Common myeloid progenitor, CD34-positive (primary cell): ENCODE results near the gene ST8SIA6.
A peak's percentile ranks its signal among the peaks of the same experiment; 100 is the strongest.

Source experiments
- CTCF ChIA-PET: fragments of 350-600 bp; sonication (Branson Sonifier 250); formaldehyde crosslinking; loops from one replicate; lab custom pipeline; 2021; ENCODE audit warnings: antibody characterized with exemption; lab: Charles Lee
- POLR2A ChIA-PET: fragments of 350-600 bp; sonication (Branson Sonifier 250); formaldehyde crosslinking; loops from one replicate; lab custom pipeline; 2021; ENCODE audit warnings: antibody characterized with exemption; lab: Charles Lee
- DNase-seq, 3 donors: peaks; one replicate each; pipeline versions ENCODE4 v3.0.0 to v3.0.0-alpha.2; 2013
- H3K27ac ChIP-seq, 2 experiments: 1 replicate in 1 of 2; 2 replicates in 1 of 2; pipeline ENCODE4 v1.7.0; 2013; ENCODE audit warnings: inconsistent platforms in 2 of 2, low read length in 2 of 2, mild to moderate bottlenecking in 2 of 2, low read depth in 1 of 2, moderate library complexity in 1 of 2; ENCODE audit not compliant: severe bottlenecking in 2 of 2, insufficient read depth in 1 of 2, poor library complexity in 1 of 2
- H3K27me3 ChIP-seq, 5 experiments: replicated peaks in 2 of 5; 1 replicate in 3 of 5; 2 replicates in 2 of 5; pipeline versions ENCODE4 v1.6.1 to v1.7.0; 2013; ENCODE audit warnings: low read length in 4 of 5, mild to moderate bottlenecking in 2 of 5, moderate library complexity in 2 of 5, inconsistent platforms in 1 of 5; ENCODE audit not compliant: insufficient read depth in 5 of 5, control insufficient read depth in 4 of 5
- H3K36me3 ChIP-seq, 4 experiments: 1 replicate in 2 of 4; 2 replicates in 2 of 4; pipeline versions ENCODE4 v1.6.1 to v1.7.0; 2013; ENCODE audit warnings: low read length in 3 of 4, control low read depth in 1 of 4, mild to moderate bottlenecking in 1 of 4; ENCODE audit not compliant: control insufficient read depth in 4 of 4, insufficient read depth in 4 of 4
- H3K4me1 ChIP-seq, 4 experiments: 1 replicate in 3 of 4; 2 replicates in 1 of 4; pipeline versions ENCODE4 v1.6.1 to v1.7.1; 2013; ENCODE audit warnings: low read length in 3 of 4, mild to moderate bottlenecking in 3 of 4, control low read depth in 1 of 4, inconsistent platforms in 1 of 4, moderate library complexity in 1 of 4; ENCODE audit not compliant: control insufficient read depth in 4 of 4, insufficient read depth in 4 of 4; ENCODE audit errors: control extremely low read depth in 1 of 4
- H3K4me3 ChIP-seq, 7 experiments: 1 replicate in 4 of 7; 2 replicates in 3 of 7; pipeline versions ENCODE4 v1.5.1 to v1.7.0; 2013; ENCODE audit warnings: mild to moderate bottlenecking in 7 of 7, low read length in 6 of 7, moderate library complexity in 6 of 7, inconsistent platforms in 2 of 7, low read depth in 2 of 7, control low read depth in 1 of 7; ENCODE audit not compliant: insufficient read depth in 4 of 7, control insufficient read depth in 1 of 7; ENCODE audit errors: extremely low read depth in 1 of 7
- H3K9me3 ChIP-seq, 5 experiments: 1 replicate in 4 of 5; 2 replicates in 1 of 5; pipeline versions ENCODE4 v1.6.1 to v1.7.1; 2013; ENCODE audit warnings: low read length in 4 of 5, mild to moderate bottlenecking in 2 of 5, inconsistent platforms in 1 of 5, low read depth in 1 of 5, moderate library complexity in 1 of 5; ENCODE audit not compliant: control insufficient read depth in 4 of 5, insufficient read depth in 2 of 5; ENCODE audit errors: control extremely low read depth in 1 of 5
- WGBS: methylation state at CpG from one replicate; pipeline ENCODE4 v1.1.5; 2013; ENCODE audit not compliant: insufficient coverage; 5-methylcytosine and 5-hydroxymethylcytosine counted together

Gene ST8SIA6

DNA sequence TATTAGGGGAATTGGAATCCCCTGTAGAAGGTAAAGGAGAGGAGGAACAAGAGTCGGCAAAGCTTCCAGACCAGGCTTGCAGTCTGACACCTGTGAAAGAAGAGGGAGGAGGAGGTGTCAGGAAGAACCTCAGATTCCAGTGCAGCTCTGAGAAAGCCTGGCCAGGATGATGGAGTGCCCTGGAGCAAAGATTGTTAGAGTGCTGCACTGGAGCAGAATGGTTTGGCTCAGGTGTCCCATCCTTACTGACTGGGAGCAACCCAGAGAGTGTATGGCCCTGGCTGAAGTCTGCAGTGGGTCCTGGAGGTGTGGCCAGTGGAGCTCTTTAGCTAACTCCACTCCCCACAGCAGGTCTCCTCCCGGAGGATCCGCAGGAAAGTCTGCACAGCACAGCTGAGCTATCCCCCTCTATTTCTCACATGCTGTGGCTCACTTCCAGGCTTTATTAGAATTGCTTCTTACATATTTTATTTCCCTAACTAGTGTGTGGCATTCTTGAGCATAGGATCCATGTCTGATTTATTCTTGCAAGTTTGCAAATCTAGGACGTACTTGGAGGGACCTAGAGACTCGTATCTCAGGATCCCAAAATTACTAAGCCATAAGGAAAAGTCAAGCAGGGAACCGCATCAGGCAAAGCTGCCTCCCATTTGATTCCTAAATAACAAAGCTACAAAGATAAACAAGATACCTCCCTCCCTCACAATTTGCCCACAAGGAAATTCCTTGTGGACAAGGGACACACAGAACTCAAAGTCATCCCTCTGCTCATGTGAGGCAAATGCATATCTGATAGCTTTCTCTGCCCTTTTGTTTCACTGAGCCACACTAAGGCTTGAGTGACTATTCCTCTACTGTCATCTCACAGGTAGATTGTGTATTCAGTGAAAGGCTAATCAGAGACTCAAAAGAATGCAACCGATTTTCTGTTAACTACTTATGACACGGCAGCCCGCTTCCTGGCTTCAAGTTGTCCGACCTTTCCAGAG lies 167.5 kb downstream of the ST8SIA6 start:
- Histone ChIP-seq H3K4me3 (no peak overlapping the region), H3K27me3 (no peaks in the 10 kb centered on the region), H3K27ac (no peak overlapping the region), H3K9me3 (peaks cover 0 to 17% (median 7%) of the 10 kb centered on the region in 5 experiments), H3K36me3 (no peaks in the 10 kb centered on the region), H3K4me1 (peaks cover 0 to 4% (median 0%) of the 10 kb centered on the region in 4 experiments)
- DNase-seq, result no peak
- ChIA-PET POLR2A (no interaction called here), CTCF (interaction anchor here (1.0 to 1.3 kb wide), 3 partner anchors 16 to 586 kb away, joined by 3 read pairs; no protein-coding TSS in a partner anchor)
- 94% methylated on average over 10 of the region's 10 CpGs for WGBS

- H3K27ac ChIP-seq, result no peak overlapping the region
- CTCF ChIA-PET, result no interaction called here
- no peak overlapping the region for H3K4me3 ChIP-seq
- H3K27me3 ChIP-seq, result no peaks in the 10 kb centered on the region
- peaks cover 0 to 27% (median 10%) of the 10 kb centered on the region in 5 experiments for H3K9me3 ChIP-seq
- no peaks in the 10 kb centered on the region for H3K4me1 ChIP-seq
- no peak for DNase-seq
- POLR2A ChIA-PET, result no interaction called here
- H3K36me3 ChIP-seq, result no peaks in the 10 kb centered on the region
- 100% methylated on average over 1 of the region's 3 CpGs for WGBS
Observed at GRCh38 chr10:17282311-17282710, 172.1 kb downstream of the ST8SIA6 start.

- POLR2A ChIA-PET, result no interaction called here
- Histone ChIP-seq H3K9me3 (peaks cover 0 to 36% (median 18%) of the 10 kb centered on the region in 5 experiments), H3K4me3 (no peak overlapping the region), H3K27me3 (no peaks in the 10 kb centered on the region), H3K27ac (no peak overlapping the region), H3K36me3 (no peaks in the 10 kb centered on the region), H3K4me1 (no peaks in the 10 kb centered on the region)
- CTCF ChIA-PET, result interaction anchor here (2.4 kb wide), 1 partner anchor 10 kb away, joined by 8 read pairs; no protein-coding TSS in a partner anchor
- WGBS, result 92% methylated on average over 3 of the region's 4 CpGs
- no peak for DNase-seq
Observed at GRCh38 chr10:17278607-17279240, 175.7 kb downstream of the ST8SIA6 start.

DNA sequence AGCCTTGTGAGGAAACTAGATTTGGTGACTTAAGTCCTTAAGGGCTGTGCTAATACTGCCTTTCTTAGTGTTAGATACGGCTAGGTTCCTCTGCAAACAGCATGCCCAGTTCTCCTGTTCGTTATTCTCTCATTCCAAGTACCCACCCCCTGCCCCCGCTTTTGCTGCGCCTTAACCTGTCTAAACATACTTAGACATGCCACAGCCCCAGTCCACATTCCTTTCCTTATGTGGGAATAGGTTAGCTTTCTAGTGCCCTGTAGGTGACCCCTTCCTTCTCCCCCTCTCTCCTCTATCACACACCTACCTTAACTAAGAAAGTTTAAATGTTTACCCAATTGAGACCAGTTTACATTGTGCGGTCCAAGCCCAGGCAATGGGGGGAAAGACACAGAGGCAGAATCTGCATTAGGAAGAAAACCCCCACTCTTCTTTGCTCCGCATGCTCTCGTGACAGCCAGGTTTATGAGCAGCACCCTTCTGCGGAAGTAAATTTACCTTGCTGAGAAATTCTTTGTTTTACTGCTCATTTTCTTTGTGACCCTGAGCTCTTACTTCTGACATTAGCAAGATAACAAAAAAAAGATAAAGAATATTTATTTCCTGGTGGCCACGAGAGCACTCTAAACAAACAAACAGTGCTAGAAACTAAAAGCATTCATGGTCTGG lies 177.5 kb downstream of the ST8SIA6 start:
- 91% methylated on average over 8 of the region's 9 CpGs for WGBS
- H3K4me1 ChIP-seq, result no peaks in the 10 kb centered on the region
- H3K27me3 ChIP-seq, result no peaks in the 10 kb centered on the region
- H3K9me3 ChIP-seq, result peaks cover 0 to 24% (median 7%) of the 10 kb centered on the region in 5 experiments
- ChIA-PET CTCF (interaction anchor here (1.1 to 2.4 kb wide), 2 partner anchors 8 to 12 kb away, joined by 4 to 8 read pairs; no protein-coding TSS in a partner anchor), POLR2A (no interaction called here)
- no peak for DNase-seq
- H3K27ac ChIP-seq, result no peak overlapping the region
- no peak overlapping the region for H3K4me3 ChIP-seq
- H3K36me3 ChIP-seq, result no peaks in the 10 kb centered on the region

DNA sequence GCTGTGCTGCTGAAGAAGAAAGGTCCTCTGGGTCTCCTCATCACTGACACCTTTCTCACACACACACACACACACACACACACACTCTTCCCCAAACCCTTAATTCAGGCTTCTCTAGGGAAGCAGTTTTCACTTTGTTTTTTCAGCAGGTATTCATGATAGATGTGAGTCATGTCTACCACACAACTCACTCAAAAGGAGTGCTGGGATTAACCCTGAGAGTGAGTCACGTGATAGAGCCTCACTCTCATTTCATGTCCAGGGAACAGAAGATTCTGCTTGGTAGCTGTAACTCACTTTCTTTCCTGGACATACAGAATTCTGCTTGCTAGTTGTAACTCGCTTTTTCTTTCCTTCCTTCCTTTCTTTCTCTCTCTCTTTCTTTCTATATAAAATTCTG lies 181.0 kb downstream of the ST8SIA6 start:
- peak in 2 of 3 donors; percentile 25 to 35 for DNase-seq
- Histone ChIP-seq H3K4me1 (no peaks in the 10 kb centered on the region), H3K9me3 (peaks cover 0 to 17% (median 4%) of the 10 kb centered on the region in 5 experiments), H3K4me3 (no peak overlapping the region), H3K36me3 (no peaks in the 10 kb centered on the region), H3K27ac (no peak overlapping the region), H3K27me3 (no peaks in the 10 kb centered on the region)
- POLR2A ChIA-PET, result no interaction called here
- CTCF ChIA-PET, result interaction anchor here (0.7 to 1.6 kb wide), 2 partner anchors 17 to 70 kb away, joined by 3 to 5 read pairs; no protein-coding TSS in a partner anchor
- WGBS, result 100% methylated on average over 1 of the region's 2 CpGs

GRCh38 chr10:17272648-17273047 lies 181.7 kb downstream of the ST8SIA6 start:
- ChIA-PET POLR2A (no interaction called here), CTCF (interaction anchor here (0.7 to 1.6 kb wide), 4 partner anchors 17 to 194 kb away, joined by 3 read pairs; no protein-coding TSS in a partner anchor)
- Histone ChIP-seq H3K9me3 (peaks cover 0 to 15% (median 4%) of the 10 kb centered on the region in 5 experiments), H3K27me3 (no peaks in the 10 kb centered on the region), H3K27ac (no peak overlapping the region), H3K36me3 (no peaks in the 10 kb centered on the region), H3K4me1 (no peaks in the 10 kb centered on the region), H3K4me3 (no peak overlapping the region)
- no peak for DNase-seq
- WGBS, result 97% methylated on average over 11 of the region's 12 CpGs
